ENCODE data around the gene MPZ.

MPZ gene

GRCh38 chr1:161309868-161310267 lies at the start of gene MPZ:
Gene MPZ, minus strand, starts transcription at chr1:161309968. Its CDS starts 63 bp downstream, at chr1:161309905.
- Histone ChIP-seq H3K27me3 (ENCODE audit: insufficient read depth, low read length) (no peaks in the 10 kb centered on the region), H2AFZ (ENCODE audit: low read length, unreplicated experiment) (no peak within 1 kb of the TSS), H3K36me3 (ENCODE audit: insufficient read depth, low read length) (no peaks in the 10 kb centered on the region)

GRCh38 chr1:161359291-161359690 lies 49.5 kb upstream of the MPZ start:
- H3K4me3 ChIP-seq (ENCODE audit: low read depth, low read length) = no peak overlapping the region
- H3K27ac ChIP-seq (ENCODE audit: low read depth, low read length) = no peak overlapping the region
- no peaks in the 10 kb centered on the region for H3K4me1 ChIP-seq (ENCODE audit: control insufficient read depth, insufficient read depth, low read length, unreplicated experiment)
- peaks cover 10% of the 10 kb centered on the region for H3K36me3 ChIP-seq (ENCODE audit: insufficient read depth, low read length)
- no peaks in the 10 kb centered on the region for H3K27me3 ChIP-seq (ENCODE audit: insufficient read depth, low read length)
- H3K79me2 ChIP-seq (ENCODE audit: control insufficient read depth, insufficient read depth, low read length, unreplicated experiment) = no peaks in the 10 kb centered on the region
- no peak overlapping the region for H2AFZ ChIP-seq (ENCODE audit: low read length, unreplicated experiment)

More at GRCh38 chr1:161309868-161310267, at the start of gene MPZ:
- Histone ChIP-seq H3K4me3 (ENCODE audit: low read depth, low read length) (no peak within 1 kb of the TSS), H3K79me2 (ENCODE audit: control insufficient read depth, insufficient read depth, low read length, unreplicated experiment) (peaks cover 13% of the 10 kb centered on the region), H3K4me1 (ENCODE audit: control insufficient read depth, insufficient read depth, low read length, unreplicated experiment) (peaks cover 37% of the 10 kb centered on the region), H3K27ac (ENCODE audit: low read depth, low read length) (no peak within 1 kb of the TSS)

- Histone ChIP-seq H3K27ac (ENCODE audit: low read depth, low read length) (no peak overlapping the region), H3K79me2 (ENCODE audit: control insufficient read depth, insufficient read depth, low read length, unreplicated experiment) (no peaks in the 10 kb centered on the region), H3K4me3 (ENCODE audit: low read depth, low read length) (no peak overlapping the region), H3K27me3 (ENCODE audit: insufficient read depth, low read length) (no peaks in the 10 kb centered on the region), H3K4me1 (ENCODE audit: control insufficient read depth, insufficient read depth, low read length, unreplicated experiment) (no peaks in the 10 kb centered on the region), H2AFZ (ENCODE audit: low read length, unreplicated experiment) (no peak overlapping the region), H3K36me3 (ENCODE audit: insufficient read depth, low read length) (no peaks in the 10 kb centered on the region)
These were observed 47.3 kb upstream of the MPZ start for GRCh38 chr1:161357073-161357472.

GRCh38 chr1:161351482-161351881 lies 41.7 kb upstream of the MPZ start:
- Histone ChIP-seq H3K27ac (ENCODE audit: low read depth, low read length) (no peak overlapping the region), H3K4me3 (ENCODE audit: low read depth, low read length) (no peak overlapping the region), H3K4me1 (ENCODE audit: control insufficient read depth, insufficient read depth, low read length, unreplicated experiment) (no peaks in the 10 kb centered on the region), H3K27me3 (ENCODE audit: insufficient read depth, low read length) (no peaks in the 10 kb centered on the region), H3K36me3 (ENCODE audit: insufficient read depth, low read length) (no peaks in the 10 kb centered on the region; the same call in 1 of the 2 replicates), H3K79me2 (ENCODE audit: control insufficient read depth, insufficient read depth, low read length, unreplicated experiment) (no peaks in the 10 kb centered on the region), H2AFZ (ENCODE audit: low read length, unreplicated experiment) (no peak overlapping the region)

GRCh38 chr1:161350671-161351070 lies 40.9 kb upstream of the MPZ start:
- Histone ChIP-seq H3K4me3 (ENCODE audit: low read depth, low read length) (no peak overlapping the region), H3K36me3 (ENCODE audit: insufficient read depth, low read length) (no peaks in the 10 kb centered on the region; the same call in 1 of the 2 replicates), H2AFZ (ENCODE audit: low read length, unreplicated experiment) (no peak overlapping the region), H3K27me3 (ENCODE audit: insufficient read depth, low read length) (no peaks in the 10 kb centered on the region), H3K4me1 (ENCODE audit: control insufficient read depth, insufficient read depth, low read length, unreplicated experiment) (no peaks in the 10 kb centered on the region), H3K79me2 (ENCODE audit: control insufficient read depth, insufficient read depth, low read length, unreplicated experiment) (no peaks in the 10 kb centered on the region), H3K27ac (ENCODE audit: low read depth, low read length) (no peak overlapping the region)

GRCh38 chr1:161342821-161343220 lies 33.1 kb upstream of the MPZ start:
- no peaks in the 10 kb centered on the region for H3K79me2 ChIP-seq (ENCODE audit: control insufficient read depth, insufficient read depth, low read length, unreplicated experiment)
- no peaks in the 10 kb centered on the region for H3K4me1 ChIP-seq (ENCODE audit: control insufficient read depth, insufficient read depth, low read length, unreplicated experiment)
- H3K4me3 ChIP-seq (ENCODE audit: low read depth, low read length) = no peak overlapping the region
- H3K36me3 ChIP-seq (ENCODE audit: insufficient read depth, low read length) = peaks cover 16% of the 10 kb centered on the region; the same call in 1 of the 2 replicates
- H2AFZ ChIP-seq (ENCODE audit: low read length, unreplicated experiment) = no peak overlapping the region
- H3K27me3 ChIP-seq (ENCODE audit: insufficient read depth, low read length) = no peaks in the 10 kb centered on the region
- H3K27ac ChIP-seq (ENCODE audit: low read depth, low read length) = no peak overlapping the region

- Histone ChIP-seq H2AFZ (ENCODE audit: low read length, unreplicated experiment) (no peak overlapping the region), H3K4me3 (ENCODE audit: low read depth, low read length) (no peak overlapping the region), H3K79me2 (ENCODE audit: control insufficient read depth, insufficient read depth, low read length, unreplicated experiment) (no peaks in the 10 kb centered on the region), H3K27me3 (ENCODE audit: insufficient read depth, low read length) (no peaks in the 10 kb centered on the region), H3K36me3 (ENCODE audit: insufficient read depth, low read length) (peaks cover 16% of the 10 kb centered on the region), H3K27ac (ENCODE audit: low read depth, low read length) (no peak overlapping the region), H3K4me1 (ENCODE audit: control insufficient read depth, insufficient read depth, low read length, unreplicated experiment) (no peaks in the 10 kb centered on the region)
These were observed 32.4 kb upstream of the MPZ start for GRCh38 chr1:161342177-161342576.

GRCh38 chr1:161335796-161336195 lies 26.0 kb upstream of the MPZ start:
- no peaks in the 10 kb centered on the region for H3K27me3 ChIP-seq (ENCODE audit: insufficient read depth, low read length)
- no peaks in the 10 kb centered on the region for H3K4me1 ChIP-seq (ENCODE audit: control insufficient read depth, insufficient read depth, low read length, unreplicated experiment)
- H3K4me3 ChIP-seq (ENCODE audit: low read depth, low read length) = no peak overlapping the region
- H3K36me3 ChIP-seq (ENCODE audit: insufficient read depth, low read length) = peaks cover 28% of the 10 kb centered on the region
- no peak overlapping the region for H3K27ac ChIP-seq (ENCODE audit: low read depth, low read length)
- H3K79me2 ChIP-seq (ENCODE audit: control insufficient read depth, insufficient read depth, low read length, unreplicated experiment) = no peaks in the 10 kb centered on the region
- no peak overlapping the region for H2AFZ ChIP-seq (ENCODE audit: low read length, unreplicated experiment)

- no peaks in the 10 kb centered on the region for H3K79me2 ChIP-seq (ENCODE audit: control insufficient read depth, insufficient read depth, low read length, unreplicated experiment)
- no peak overlapping the region for H2AFZ ChIP-seq (ENCODE audit: low read length, unreplicated experiment)
- H3K4me3 ChIP-seq (ENCODE audit: low read depth, low read length) = no peak overlapping the region
- H3K27me3 ChIP-seq (ENCODE audit: insufficient read depth, low read length) = no peaks in the 10 kb centered on the region
- H3K36me3 ChIP-seq (ENCODE audit: insufficient read depth, low read length) = peaks cover 38% of the 10 kb centered on the region
- H3K27ac ChIP-seq (ENCODE audit: low read depth, low read length) = no peak overlapping the region
- no peaks in the 10 kb centered on the region for H3K4me1 ChIP-seq (ENCODE audit: control insufficient read depth, insufficient read depth, low read length, unreplicated experiment)
These were observed 23.4 kb upstream of the MPZ start for GRCh38 chr1:161333166-161333565.

GRCh38 chr1:161330346-161330745 lies 20.6 kb upstream of the MPZ start:
- no peak overlapping the region for H3K4me3 ChIP-seq (ENCODE audit: low read depth, low read length)
- no peak overlapping the region for H3K27ac ChIP-seq (ENCODE audit: low read depth, low read length)
- H3K36me3 ChIP-seq (ENCODE audit: insufficient read depth, low read length) = peaks cover 39% of the 10 kb centered on the region
- H3K79me2 ChIP-seq (ENCODE audit: control insufficient read depth, insufficient read depth, low read length, unreplicated experiment) = peaks cover 3% of the 10 kb centered on the region
- H3K27me3 ChIP-seq (ENCODE audit: insufficient read depth, low read length) = no peaks in the 10 kb centered on the region
- no peak overlapping the region for H2AFZ ChIP-seq (ENCODE audit: low read length, unreplicated experiment)
- H3K4me1 ChIP-seq (ENCODE audit: control insufficient read depth, insufficient read depth, low read length, unreplicated experiment) = no peaks in the 10 kb centered on the region

- no peaks in the 10 kb centered on the region for H3K4me1 ChIP-seq (ENCODE audit: control insufficient read depth, insufficient read depth, low read length, unreplicated experiment)
- no peak overlapping the region for H2AFZ ChIP-seq (ENCODE audit: low read length, unreplicated experiment)
- H3K27ac ChIP-seq (ENCODE audit: low read depth, low read length) = no peak overlapping the region
- no peaks in the 10 kb centered on the region for H3K27me3 ChIP-seq (ENCODE audit: insufficient read depth, low read length)
- peaks cover 14% of the 10 kb centered on the region for H3K79me2 ChIP-seq (ENCODE audit: control insufficient read depth, insufficient read depth, low read length, unreplicated experiment)
- peaks cover 10% of the 10 kb centered on the region for H3K36me3 ChIP-seq (ENCODE audit: insufficient read depth, low read length)
- no peak overlapping the region for H3K4me3 ChIP-seq (ENCODE audit: low read depth, low read length)
These were observed 14.3 kb upstream of the MPZ start for GRCh38 chr1:161324020-161324419.
